Heart left ventricle (tissue), 16 donors: ENCODE results near the gene PRSS3. TPM values are rescaled to one million over a fixed set of nuclear protein-coding genes. Genes with fewer than 3 reads are reported as not detected.
A peak's percentile ranks its signal among the peaks of the same experiment; 100 is the strongest.
"Not testable (repeated sequence)": the region's sequence is repeated elsewhere in the genome, so short reads cannot be mapped to it uniquely, and the experiment has no call there.

ENCODE experiments used
- ATAC-seq, 4 donors: fragments of 200-7000 bp; cut with Tn5 transposase; one replicate each; pipeline ENCODE4 v1.9.1; 2020 to 2022; ENCODE audit warnings: moderate library complexity in 4 of 4, mild to moderate bottlenecking in 3 of 4, moderate number of reproducible peaks in 1 of 4
- DNase-seq, 5 donors: peaks; one replicate each; pipeline ENCODE4 v3.0.0-alpha.2; 2020
- H3K27ac ChIP-seq, 12 donors: fragments of 200-600 bp; sonication (generic) in 4 of 12; one replicate each; pipeline versions ENCODE4 v1.5.0 to v1.8.0; 2016 to 2022; ENCODE audit warnings: mild to moderate bottlenecking in 2 of 12
- H3K27me3 ChIP-seq, 9 donors: fragments of 200-600 bp; sonication (generic) in 2 of 9; one replicate each; pipeline versions ENCODE4 v1.5.1 to v1.8.0; 2016 to 2022; ENCODE audit warnings: mild to moderate bottlenecking in 3 of 9
- H3K36me3 ChIP-seq, 9 donors: fragments of 200-600 bp; sonication (generic) in 2 of 9; one replicate each; pipeline versions ENCODE4 v1.5.0 to v1.8.0; 2018 to 2022; ENCODE audit warnings: mild to moderate bottlenecking in 2 of 9
- H3K4me1 ChIP-seq, 12 donors: fragments of 200-600 bp; sonication (generic) in 4 of 12; one replicate each; pipeline versions ENCODE4 v1.5.0 to v1.8.0; 2016 to 2022; ENCODE audit warnings: mild to moderate bottlenecking in 3 of 12
- H3K4me3 ChIP-seq, 12 donors: fragments of 200-600 bp; sonication (generic) in 4 of 12; one replicate each; pipeline versions ENCODE4 v1.5.0 to v1.8.0; 2017 to 2022; ENCODE audit warnings: mild to moderate bottlenecking in 9 of 12, moderate library complexity in 4 of 12
- H3K9me3 ChIP-seq, 12 donors: fragments of 200-600 bp; sonication (generic) in 4 of 12; one replicate each; pipeline versions ENCODE4 v1.5.0 to v1.8.0; 2016 to 2022; ENCODE audit warnings: mild to moderate bottlenecking in 1 of 12
- CTCF ChIP-seq, 12 donors: fragments of 200-600 bp; sonication (generic) in 4 of 12; IDR thresholded peaks; one replicate each; pipeline versions ENCODE4 v1.5.0 to v1.8.0; 2018 to 2022; ENCODE audit warnings: antibody characterized with exemption in 12 of 12, mild to moderate bottlenecking in 5 of 12
- POLR2A ChIP-seq, 2 donors: fragments of 450-650 bp; IDR thresholded peaks; one replicate each; pipeline ENCODE4 v1.6.1; 2017; ENCODE audit warnings: antibody characterized with exemption in 2 of 2, mild to moderate bottlenecking in 2 of 2, moderate library complexity in 2 of 2
- WGBS, 4 donors: extraction: QIAGEN DNeasy Blood & Tissue Kit in 2 of 4; methylation state at CpG; one replicate each; pipeline versions ENCODE4 v1.1.5 to v1.1.7; 2013 to 2018; 5-methylcytosine and 5-hydroxymethylcytosine counted together
- intact Hi-C, 10 donors: fragments of 100-400 bp; cut with DNase I; formaldehyde crosslinking; loops; one replicate each; pipeline versions ENCODE4 v1.11.1 to v1.14.2; 2022
- polyA plus RNA-seq, 2 donors: library from polyadenylated mRNA; stranded (reverse); fragments of 200-250 nt; gene quantifications; one replicate each; pipeline ENCODE4 v1.2.3, GENCODE V29; 2013
- total RNA-seq, 9 donors: library from RNA; depleted of rRNA in 2 of 9; stranded (reverse); fragments of >200 nt in 2 of 9; fragmentation: NEBNext Ultra II Directional in 3 of 9; extraction: Animal tissue kit (Norgen Biotek cat#: 25700) in 3 of 9; gene quantifications; one replicate each; pipeline versions ENCODE4 v1.1.0 to v1.2.4, GENCODE V29; 2016 to 2023
- donor health status: ischemic (EF 13 %, LVEDD 7.1; RV severe dilation, severe dysfunction).
- donor health status: healthy with polysubstance abuse.
- donor health status: DM: no; HTN: yes; CAD: no.
- donor health status: DM: no; HTN: no; CAD: no.
- donor health status: ischemic (EF 25% LVEDD 6.9; RV normal size, moderate dysfunction).
- donor health status: ischemic (EF 25% LVEDD 5.7; RV mildly dilated, moderate dysfunction).
- donor health status: healthy.
- donor health status: DM: yes; HTN: yes; CAD: no.
- donor health status: ischemic (EF 35%, LVEDD 5.7; RV mildly dilated, moderate dysfunction).
- donor health status: nonischemic (EF 11% LVEDD 7.7; RV severe dilation, severe dysfunction).
- donor health status: DM: yes; HTN: yes; CAD: no.
- donor health status: PGD.
- donor health status: ischemic (EF 29% LVEDD 5.4; RV normal size, mild dysfunction).
- donor health status: nonischemic (EF 23%, LVEDD 6.1; RV moderate dilation, normal function).

The PRSS3 gene
- total and polyA plus RNA-seq, 11 donors: 0.58 to 1.4 (median 1.0) TPM; not detected in 7

GRCh38 chr9:33751536-33752129 is 43.7 kb upstream of the PRSS3 start:
- WGBS, 4 donors: 63 to 71% (median 66%) methylated on average over 12 of the region's 12 CpGs

GRCh38 chr9:33752130-33752637 is 43.2 kb upstream of the PRSS3 start:
- Histone ChIP-seq H3K4me1 (peaks cover 0 to 12% (median 1%) of the 10 kb centered on the region in 12 donors), H3K36me3 (no peaks in the 10 kb centered on the region), H3K9me3 (no peaks in the 10 kb centered on the region), H3K4me3 (no peak overlapping the region), H3K27me3 (peaks cover 0 to 52% (median 15%) of the 10 kb centered on the region in 9 donors), H3K27ac (no peak overlapping the region)
- TF ChIP-seq CTCF (IDR thresholded peaks at IDR 0.05): no peak
- ATAC-seq (no peak), DNase-seq (no peak)
- WGBS, 4 donors: 62 to 72% (median 67%) methylated on average over 4 of the region's 4 CpGs
- intact Hi-C loops: no loop called here

More at GRCh38 chr9:33751536-33752129, 43.7 kb upstream of the PRSS3 start:
- DNase-seq (no peak), ATAC-seq (no peak)
- Histone ChIP-seq H3K4me1 (peaks cover 0 to 12% (median 1%) of the 10 kb centered on the region in 12 donors), H3K27ac (no peak overlapping the region), H3K9me3 (no peaks in the 10 kb centered on the region), H3K27me3 (peaks cover 0 to 52% (median 15%) of the 10 kb centered on the region in 9 donors), H3K4me3 (no peak overlapping the region), H3K36me3 (no peaks in the 10 kb centered on the region)
- TF ChIP-seq CTCF (IDR thresholded peaks at IDR 0.05) (no peak), POLR2A (IDR thresholded peaks at IDR 0.05) (no peak)
- intact Hi-C loops: no loop called here

GRCh38 chr9:33752789-33753188 is 42.6 kb upstream of the PRSS3 start:
- Histone ChIP-seq H3K27me3 (peaks cover 0 to 52% (median 15%) of the 10 kb centered on the region in 9 donors), H3K4me1 (peaks cover 0 to 12% (median 1%) of the 10 kb centered on the region in 12 donors)
- intact Hi-C loops, DNase-seq, H3K4me3 ChIP-seq, ATAC-seq, H3K9me3 ChIP-seq, H3K36me3 ChIP-seq, H3K27ac ChIP-seq: not testable (repeated sequence)
- 82 to 83% (median 82%) methylated on average over 5 of the region's 5 CpGs for WGBS, 4 donors

- H3K27ac ChIP-seq, H3K36me3 ChIP-seq, H3K9me3 ChIP-seq, H3K4me3 ChIP-seq, intact Hi-C loops, H3K4me1 ChIP-seq: not testable (repeated sequence)
- peak in 2 of 4 donors; percentile 36 to 75 for ATAC-seq
- peak in 1 of 5 donors; percentile 30 for DNase-seq
- 69 to 79% (median 74%) methylated on average over 2 of the region's 2 CpGs for WGBS, 4 donors
- H3K27me3 ChIP-seq: peaks cover 0 to 11% (median 0%) of the 10 kb centered on the region in 9 donors
These were observed 35.7 kb upstream of the PRSS3 start for GRCh38 chr9:33759648-33760047.

- Histone ChIP-seq H3K27ac (no peak overlapping the region), H3K4me3 (no peak overlapping the region), H3K27me3 (peaks cover 0 to 3% (median 0%) of the 10 kb centered on the region in 9 donors), H3K9me3 (no peaks in the 10 kb centered on the region), H3K4me1 (no peaks in the 10 kb centered on the region), H3K36me3 (no peaks in the 10 kb centered on the region)
- no peak for TF ChIP-seq CTCF (IDR thresholded peaks at IDR 0.05)
- TF ChIP-seq POLR2A (IDR thresholded peaks at IDR 0.05): no peak
- ATAC-seq (no peak), DNase-seq (no peak)
- 78 to 84% (median 83%) methylated on average over 6 of the region's 6 CpGs for WGBS, 4 donors
- intact Hi-C loops: no loop called here
These were observed 33.0 kb upstream of the PRSS3 start for GRCh38 chr9:33762343-33762742.

GRCh38 chr9:33763709-33764108 is 31.7 kb upstream of the PRSS3 start:
- H3K4me1 ChIP-seq, H3K9me3 ChIP-seq, H3K27me3 ChIP-seq, DNase-seq, H3K27ac ChIP-seq, ATAC-seq, H3K4me3 ChIP-seq, H3K36me3 ChIP-seq, intact Hi-C loops: not testable (repeated sequence)
- 38 to 60% (median 42%) methylated on average over 1 of the region's 1 CpG for WGBS, 4 donors
